Mesenchymal stem cell (in vitro differentiated cells and primary cell): Measurements from ENCODE around the gene TYRO3.
A peak's percentile ranks its signal among the peaks of the same experiment; 100 is the strongest.

Experiments used
- DNase-seq: peaks from one replicate; pipeline ENCODE4 v3.0.0-alpha.2; 2013
- H2AFZ ChIP-seq: one replicate; pipeline ENCODE4 v1.6.1; 2013; ENCODE audit warnings: low read depth, mild to moderate bottlenecking, control low read depth, inconsistent platforms, low read length, moderate library complexity
- H2AK5ac ChIP-seq: 2 replicates; pipeline ENCODE4 v1.6.1; 2013; ENCODE audit warnings: low read length, moderate library complexity, mild to moderate bottlenecking, inconsistent platforms; ENCODE audit not compliant: severe bottlenecking
- H2BK120ac ChIP-seq: one replicate; pipeline ENCODE4 v1.6.1; 2013; ENCODE audit warnings: low read depth, mild to moderate bottlenecking, inconsistent platforms, low read length, moderate library complexity
- H2BK12ac ChIP-seq, 2 experiments: one replicate each; pipeline ENCODE4 v1.6.1; 2013; ENCODE audit warnings: inconsistent platforms in 2 of 2, low read length in 2 of 2, mild to moderate bottlenecking in 2 of 2, moderate library complexity in 2 of 2, control low read depth in 1 of 2
- H2BK15ac ChIP-seq: one replicate; pipeline ENCODE4 v1.6.1; 2013; ENCODE audit warnings: mild to moderate bottlenecking, low read depth, inconsistent platforms; ENCODE audit not compliant: poor library complexity, severe bottlenecking
- H2BK5ac ChIP-seq: 2 replicates; pipeline ENCODE4 v1.6.1; 2013; ENCODE audit warnings: low read depth, mild to moderate bottlenecking, low read length, control low read depth, inconsistent platforms; ENCODE audit not compliant: poor library complexity, severe bottlenecking
- H3K14ac ChIP-seq, 2 experiments: one replicate each; pipeline ENCODE4 v1.6.1; 2013; ENCODE audit warnings: inconsistent platforms in 2 of 2, low read length in 2 of 2, control low read depth in 1 of 2, mild to moderate bottlenecking in 1 of 2, moderate library complexity in 1 of 2
- H3K18ac ChIP-seq, 2 experiments: one replicate each; pipeline ENCODE4 v1.6.1; 2013; ENCODE audit warnings: inconsistent platforms in 2 of 2, low read length in 2 of 2, control low read depth in 1 of 2, low read depth in 1 of 2, mild to moderate bottlenecking in 1 of 2
- H3K23ac ChIP-seq, 2 experiments: one replicate each; pipeline ENCODE4 v1.6.1; 2013; ENCODE audit warnings: inconsistent platforms in 2 of 2, low read length in 2 of 2, mild to moderate bottlenecking in 2 of 2, moderate library complexity in 2 of 2, control low read depth in 1 of 2
- H3K27ac ChIP-seq: 2 replicates; pipeline ENCODE4 v1.5.1; 2013; ENCODE audit warnings: mild to moderate bottlenecking, moderate library complexity, low read length, control low read depth, inconsistent platforms; ENCODE audit not compliant: poor library complexity, severe bottlenecking
- H3K27me3 ChIP-seq, 2 experiments: 2 replicates each; pipeline versions ENCODE4 v1.6.1 to v1.7.0; 2013; ENCODE audit warnings: low read length in 2 of 2, mild to moderate bottlenecking in 2 of 2, moderate library complexity in 2 of 2, control low read depth in 1 of 2, inconsistent platforms in 1 of 2; ENCODE audit not compliant: control insufficient read depth in 1 of 2, insufficient read depth in 1 of 2
- H3K36me3 ChIP-seq, 2 experiments: 2 replicates each; pipeline versions ENCODE4 v1.6.1 to v1.7.0; 2013; ENCODE audit warnings: low read length in 2 of 2, control low read depth in 1 of 2, inconsistent platforms in 1 of 2, low read depth in 1 of 2, mild to moderate bottlenecking in 1 of 2; ENCODE audit not compliant: insufficient read depth in 2 of 2, control insufficient read depth in 1 of 2
- H3K4ac ChIP-seq, 2 experiments: one replicate each; pipeline ENCODE4 v1.6.1; 2013; ENCODE audit warnings: inconsistent platforms in 2 of 2, low read length in 2 of 2, mild to moderate bottlenecking in 2 of 2, moderate library complexity in 2 of 2, control low read depth in 1 of 2, low read depth in 1 of 2
- H3K4me1 ChIP-seq: 2 replicates; pipeline ENCODE4 v1.6.1; 2013; ENCODE audit warnings: low read depth, low read length, control low read depth; ENCODE audit not compliant: control insufficient read depth, insufficient read depth
- H3K4me2 ChIP-seq: 2 replicates; pipeline ENCODE4 v1.6.1; 2013; ENCODE audit warnings: low read length, mild to moderate bottlenecking, inconsistent platforms; ENCODE audit not compliant: poor library complexity, severe bottlenecking
- H3K4me3 ChIP-seq, 2 experiments: 2 replicates each; pipeline versions ENCODE4 v1.5.1 to v1.7.0; 2013; ENCODE audit warnings: low read length in 2 of 2, mild to moderate bottlenecking in 2 of 2, control low read depth in 1 of 2, low read depth in 1 of 2; ENCODE audit not compliant: insufficient read depth in 1 of 2
- H3K79me1 ChIP-seq: replicated peaks from 2 replicates; pipeline ENCODE4 v1.6.1; 2013; ENCODE audit warnings: mild to moderate bottlenecking, control low read depth, low read length, inconsistent platforms; ENCODE audit not compliant: poor library complexity, severe bottlenecking
- H3K9ac ChIP-seq: 2 replicates; pipeline ENCODE4 v1.7.0; 2013; ENCODE audit warnings: mild to moderate bottlenecking, low read length, moderate library complexity
- H3K9me3 ChIP-seq: 2 replicates; pipeline ENCODE4 v1.7.0; 2013; ENCODE audit warnings: mild to moderate bottlenecking, low read length; ENCODE audit not compliant: control insufficient read depth
- H4K8ac ChIP-seq: one replicate; pipeline ENCODE4 v1.6.1; 2013; ENCODE audit warnings: inconsistent platforms, mild to moderate bottlenecking, low read length, moderate library complexity
- H4K91ac ChIP-seq: one replicate; pipeline ENCODE4 v1.6.1; 2013; ENCODE audit warnings: mild to moderate bottlenecking, low read length, inconsistent platforms
- WGBS: methylation state at CpG from one replicate; pipeline ENCODE4 v1.1.7; 2013; ENCODE audit warnings: mixed read lengths; 5-methylcytosine and 5-hydroxymethylcytosine counted together

The TYRO3 gene

GRCh38 chr15:41596972-41597371 is 38.0 kb downstream of the TYRO3 start:
- Histone ChIP-seq H3K9me3 (no peaks in the 10 kb centered on the region), H3K27me3 (peaks cover 12 to 16% of the 10 kb centered on the region in 2 experiments), H3K27ac (no peak overlapping the region), H4K8ac (no peak overlapping the region), H2BK15ac (no peak overlapping the region), H2BK12ac (no peak overlapping the region), H3K4me1 (no peaks in the 10 kb centered on the region), H3K4ac (no peak overlapping the region), H2BK5ac (no peak overlapping the region), H3K14ac (no peak overlapping the region), H2AK5ac (no peak overlapping the region), H2BK120ac (no peak overlapping the region), H3K9ac (no peak overlapping the region), H4K91ac (no peak overlapping the region), H3K23ac (no peak overlapping the region), H3K79me1 (no peaks in the 10 kb centered on the region), H3K4me3 (no peak overlapping the region), H3K4me2 (no peak overlapping the region), H3K36me3 (no peaks in the 10 kb centered on the region), H2AFZ (no peak overlapping the region), H3K18ac (no peak overlapping the region)
- 90% methylated on average over 3 of the region's 4 CpGs for WGBS
- no peak for DNase-seq

DNA sequence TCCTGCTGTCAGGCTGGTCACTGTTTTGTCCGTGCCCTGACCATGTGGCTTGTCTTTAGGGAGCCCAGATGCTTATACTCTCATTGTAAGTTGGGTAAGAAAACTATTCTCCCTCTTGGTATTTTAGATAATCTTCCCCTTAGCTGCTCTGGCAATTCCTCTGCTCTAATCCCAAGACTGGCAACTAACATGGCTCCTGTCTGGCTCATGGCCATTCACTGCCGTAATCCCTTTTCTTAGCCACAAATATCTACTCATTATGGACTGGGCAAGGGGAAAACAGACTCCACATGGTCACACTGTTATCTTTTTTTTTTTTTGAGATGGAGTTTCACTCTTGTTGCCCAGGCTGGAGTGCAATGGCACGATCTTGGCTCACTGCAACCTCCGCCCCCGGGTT is 38.8 kb downstream of the TYRO3 start:
- Histone ChIP-seq H2BK120ac (no peak overlapping the region), H3K79me1 (no peaks in the 10 kb centered on the region), H4K91ac (no peak overlapping the region), H2AK5ac (no peak overlapping the region), H2BK5ac (no peak overlapping the region), H3K27ac (no peak overlapping the region), H3K4me2 (no peak overlapping the region), H3K27me3 (peaks cover 10% of the 10 kb centered on the region in 2 experiments), H3K14ac (no peak overlapping the region), H2BK12ac (no peak overlapping the region), H3K9me3 (no peaks in the 10 kb centered on the region), H3K4me1 (no peaks in the 10 kb centered on the region), H3K23ac (no peak overlapping the region), H3K36me3 (no peaks in the 10 kb centered on the region), H2BK15ac (no peak overlapping the region), H2AFZ (no peak overlapping the region), H3K4me3 (no peak overlapping the region), H3K9ac (no peak overlapping the region), H4K8ac (no peak overlapping the region), H3K18ac (no peak overlapping the region), H3K4ac (no peak overlapping the region)
- no peak for DNase-seq
- 100% methylated on average over 1 of the region's 5 CpGs for WGBS

GRCh38 chr15:41599061-41599460 is 40.0 kb downstream of the TYRO3 start:
- no peak overlapping the region for H2BK5ac ChIP-seq
- H3K18ac ChIP-seq = no peak overlapping the region
- H2BK12ac ChIP-seq = no peak overlapping the region
- H3K9me3 ChIP-seq = no peaks in the 10 kb centered on the region
- H3K4me1 ChIP-seq = no peaks in the 10 kb centered on the region
- H3K23ac ChIP-seq = peak overlapping the region in 1 of 2 experiments; percentile 89
- no peak overlapping the region for H2BK15ac ChIP-seq
- H2AK5ac ChIP-seq = no peak overlapping the region
- no peak overlapping the region for H3K27ac ChIP-seq
- H3K4me2 ChIP-seq = no peak overlapping the region
- no peak overlapping the region for H2BK120ac ChIP-seq
- H2AFZ ChIP-seq = no peak overlapping the region
- no peak overlapping the region for H4K8ac ChIP-seq
- 100% methylated on average over 1 of the region's 1 CpG for WGBS
- no peak overlapping the region for H3K4ac ChIP-seq
- H3K27me3 ChIP-seq = peaks cover 8 to 9% of the 10 kb centered on the region in 2 experiments
- H3K36me3 ChIP-seq = no peaks in the 10 kb centered on the region
- no peak for DNase-seq
- H3K14ac ChIP-seq = no peak overlapping the region
- no peaks in the 10 kb centered on the region for H3K79me1 ChIP-seq
- H3K9ac ChIP-seq = no peak overlapping the region
- no peak overlapping the region for H4K91ac ChIP-seq
- H3K4me3 ChIP-seq = no peak overlapping the region

GRCh38 chr15:41603411-41603935 is 44.5 kb downstream of the TYRO3 start:
- Histone ChIP-seq H3K4me2 (no peak overlapping the region), H3K27ac (no peak overlapping the region), H2BK15ac (no peak overlapping the region), H3K9ac (peak overlapping the region; percentile 76), H3K18ac (no peak overlapping the region), H3K4ac (no peak overlapping the region), H3K79me1 (no peaks in the 10 kb centered on the region), H2AK5ac (no peak overlapping the region), H2BK120ac (no peak overlapping the region), H3K14ac (no peak overlapping the region), H4K8ac (no peak overlapping the region), H2BK5ac (no peak overlapping the region), H3K4me3 (peak overlapping the region in 1 of 2 experiments; percentile 73), H2BK12ac (no peak overlapping the region), H4K91ac (no peak overlapping the region), H2AFZ (no peak overlapping the region), H3K4me1 (peaks cover 1% of the 10 kb centered on the region), H3K9me3 (no peaks in the 10 kb centered on the region), H3K36me3 (no peaks in the 10 kb centered on the region), H3K27me3 (peaks cover 4 to 9% of the 10 kb centered on the region in 2 experiments), H3K23ac (no peak overlapping the region)
- 92% methylated on average over 6 of the region's 6 CpGs for WGBS
- DNase-seq = no peak
